Calu3 (cell line): ENCODE measurements around the gene DRD2. TPM values are rescaled to one million over a fixed set of nuclear protein-coding genes. Genes with fewer than 3 reads are reported as not detected.

Experiments used
- BruUV-seq: library from RNA; stranded (reverse); fragments of 400-500 nt; replicated peaks from 2 replicates; lab custom pipeline; 2021; lab: Mats Ljungman, UMichigan
- CTCF ChIA-PET: fragments of 300-600 bp; sonication (Branson Sonifier 250); formaldehyde crosslinking; loops from one replicate; lab custom pipeline; 2022; ENCODE audit warnings: antibody characterized with exemption; lab: Charles Lee
- DNase-seq: peaks from one replicate; pipeline ENCODE4 v3.0.0; 2022
- H3K27ac Mint-ChIP-seq: one replicate; pipeline ENCODE4 v1.8.0; 2022; ENCODE audit warnings: mixed read lengths; ENCODE audit not compliant: unreplicated experiment
- H3K27me3 Mint-ChIP-seq: one replicate; pipeline ENCODE4 v1.8.0; 2022; ENCODE audit warnings: mixed read lengths; ENCODE audit not compliant: unreplicated experiment
- H3K36me3 Mint-ChIP-seq: one replicate; pipeline ENCODE4 v1.8.0; 2022; ENCODE audit warnings: mild to moderate bottlenecking, moderate library complexity, mixed read lengths; ENCODE audit not compliant: insufficient read depth, unreplicated experiment
- H3K4me1 Mint-ChIP-seq: one replicate; pipeline ENCODE4 v1.8.0; 2022; ENCODE audit warnings: mild to moderate bottlenecking, low read depth, mixed read lengths; ENCODE audit not compliant: unreplicated experiment
- H3K4me3 Mint-ChIP-seq: one replicate; pipeline ENCODE4 v1.8.0; 2022; ENCODE audit warnings: mild to moderate bottlenecking, low read depth, moderate library complexity, mixed read lengths; ENCODE audit not compliant: unreplicated experiment
- H3K9me3 Mint-ChIP-seq: one replicate; pipeline ENCODE4 v1.8.0; 2022; ENCODE audit warnings: low read depth, mixed read lengths; ENCODE audit not compliant: unreplicated experiment
- intact Hi-C: fragments of 100-400 bp; cut with micrococcal nuclease; formaldehyde crosslinking; loops from one replicate; pipeline ENCODE4 v1.10.0; 2022; ENCODE audit not compliant: unreplicated experiment
- total RNA-seq: library from RNA; stranded (reverse); gene quantifications from 2 replicates; pipeline ENCODE4 v1.2.3, GENCODE V29; 2022
- TF ChIP-seq, protein P1 (sequence below): fragments of 200-600 bp; IDR thresholded peaks from one replicate; pipeline ENCODE4 v1.8.0; 2022; ENCODE audit warnings: antibody characterized with exemption; ENCODE audit not compliant: unreplicated experiment

Gene DRD2
- total RNA-seq, 1 experiment from 2014 or later, result 0.45 TPM

DNA sequence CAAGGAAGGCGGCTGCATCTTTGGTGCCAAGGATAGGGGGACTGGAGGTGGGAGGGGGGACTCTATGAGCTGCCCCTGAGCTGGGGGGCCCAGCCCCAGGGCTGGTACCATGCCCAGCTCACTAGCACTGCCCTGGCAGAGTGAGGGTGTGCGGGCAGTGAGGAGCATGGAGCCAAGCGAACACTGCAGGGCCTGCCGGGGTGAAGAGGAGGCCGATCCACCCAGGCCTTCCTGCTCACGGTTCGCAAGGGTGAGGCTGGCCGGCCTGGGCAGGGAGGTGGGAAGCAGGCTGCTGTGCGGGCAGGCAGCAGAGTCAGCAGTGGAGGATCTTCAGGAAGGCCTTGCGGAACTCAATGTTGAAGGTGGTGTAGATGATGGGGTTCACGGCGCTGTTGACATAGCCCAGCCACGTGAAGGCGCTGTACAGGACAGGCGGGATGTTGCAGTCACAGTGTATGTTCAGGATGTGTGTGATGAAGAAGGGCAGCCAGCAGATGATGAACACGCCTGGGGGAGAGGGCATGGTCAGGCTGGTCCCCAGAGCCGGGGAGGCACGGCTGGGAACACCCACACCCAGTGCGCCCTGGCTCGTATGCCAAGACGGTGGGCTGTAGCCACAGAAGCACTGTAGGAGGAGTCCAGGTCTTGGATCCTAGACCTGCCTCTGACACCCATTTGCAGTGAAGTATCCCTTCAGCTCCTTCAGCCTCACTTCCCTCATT is 64.6 kb downstream of the DRD2 start:
- Mint-ChIP-seq H3K36me3 (no peaks in the 10 kb centered on the region), H3K27me3 (peaks cover 35% of the 10 kb centered on the region), H3K27ac (no peak overlapping the region), H3K4me1 (no peaks in the 10 kb centered on the region), H3K4me3 (no peak overlapping the region), H3K9me3 (no peaks in the 10 kb centered on the region)
- BruUV-seq, result no TSS peak
- no peak for DNase-seq
- TF ChIP-seq, protein P1, sequence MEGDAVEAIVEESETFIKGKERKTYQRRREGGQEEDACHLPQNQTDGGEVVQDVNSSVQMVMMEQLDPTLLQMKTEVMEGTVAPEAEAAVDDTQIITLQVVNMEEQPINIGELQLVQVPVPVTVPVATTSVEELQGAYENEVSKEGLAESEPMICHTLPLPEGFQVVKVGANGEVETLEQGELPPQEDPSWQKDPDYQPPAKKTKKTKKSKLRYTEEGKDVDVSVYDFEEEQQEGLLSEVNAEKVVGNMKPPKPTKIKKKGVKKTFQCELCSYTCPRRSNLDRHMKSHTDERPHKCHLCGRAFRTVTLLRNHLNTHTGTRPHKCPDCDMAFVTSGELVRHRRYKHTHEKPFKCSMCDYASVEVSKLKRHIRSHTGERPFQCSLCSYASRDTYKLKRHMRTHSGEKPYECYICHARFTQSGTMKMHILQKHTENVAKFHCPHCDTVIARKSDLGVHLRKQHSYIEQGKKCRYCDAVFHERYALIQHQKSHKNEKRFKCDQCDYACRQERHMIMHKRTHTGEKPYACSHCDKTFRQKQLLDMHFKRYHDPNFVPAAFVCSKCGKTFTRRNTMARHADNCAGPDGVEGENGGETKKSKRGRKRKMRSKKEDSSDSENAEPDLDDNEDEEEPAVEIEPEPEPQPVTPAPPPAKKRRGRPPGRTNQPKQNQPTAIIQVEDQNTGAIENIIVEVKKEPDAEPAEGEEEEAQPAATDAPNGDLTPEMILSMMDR, result no peak
- CTCF ChIA-PET, result no interaction called here
- intact Hi-C loops, result no loop called here

DNA sequence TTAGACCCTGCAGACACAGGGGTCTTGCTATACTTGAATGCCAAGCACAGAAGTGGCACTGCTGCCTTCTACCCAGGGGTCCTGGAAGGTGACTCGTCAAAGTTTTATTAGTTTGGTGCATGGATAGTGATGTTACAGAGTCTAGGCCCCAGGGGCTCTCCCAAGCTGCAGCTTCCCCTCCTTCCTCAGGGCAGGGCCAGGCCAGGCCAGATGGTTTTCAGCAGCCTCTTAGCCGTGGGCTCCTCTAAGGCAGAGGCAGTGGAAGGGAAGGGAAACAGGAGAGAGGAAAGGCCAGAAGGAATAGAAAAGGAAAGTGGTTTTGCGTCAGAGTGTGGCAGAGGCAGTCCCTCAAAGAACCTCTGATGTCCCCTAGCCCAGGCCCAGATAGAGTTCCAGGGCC is 65.7 kb downstream of the DRD2 start:
- H3K4me1 Mint-ChIP-seq, result no peaks in the 10 kb centered on the region
- H3K36me3 Mint-ChIP-seq, result no peaks in the 10 kb centered on the region
- no peak overlapping the region for H3K27ac Mint-ChIP-seq
- no TSS peak for BruUV-seq
- intact Hi-C loops, result no loop called here
- H3K4me3 Mint-ChIP-seq, result no peak overlapping the region
- no peak for DNase-seq
- H3K27me3 Mint-ChIP-seq, result peaks cover 35% of the 10 kb centered on the region
- CTCF ChIA-PET, result no interaction called here
- no peaks in the 10 kb centered on the region for H3K9me3 Mint-ChIP-seq
- TF ChIP-seq, protein P1, result no peak

DNA sequence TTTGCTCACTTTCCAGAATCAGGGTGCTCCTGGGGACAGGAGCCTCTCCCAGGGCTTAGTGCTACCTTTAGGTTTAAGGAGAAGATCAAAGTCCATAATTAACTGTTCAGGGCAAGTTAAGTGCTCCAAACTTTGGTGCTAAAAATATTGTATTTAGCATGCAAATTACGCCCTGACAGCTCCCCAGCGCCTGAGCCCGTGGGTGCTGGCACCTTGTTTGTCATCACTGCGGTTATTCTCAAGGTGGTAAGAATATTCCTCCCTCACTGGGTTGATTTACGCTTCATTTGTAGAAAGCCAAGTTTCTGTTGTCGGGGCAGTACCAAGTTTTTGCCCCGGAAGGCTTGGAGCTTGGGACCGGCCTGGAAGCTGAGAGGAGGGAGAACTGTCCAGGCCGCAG is 66.3 kb downstream of the DRD2 start:
- Mint-ChIP-seq H3K9me3 (no peaks in the 10 kb centered on the region), H3K4me1 (no peaks in the 10 kb centered on the region), H3K27me3 (peaks cover 38% of the 10 kb centered on the region), H3K36me3 (no peaks in the 10 kb centered on the region), H3K27ac (no peak overlapping the region), H3K4me3 (no peak overlapping the region)
- DNase-seq, result no peak
- no TSS peak for BruUV-seq
- CTCF ChIA-PET, result no interaction called here
- TF ChIP-seq, protein P1, result no peak
- intact Hi-C loops, result no loop called here

- H3K4me1 Mint-ChIP-seq, result no peaks in the 10 kb centered on the region
- H3K9me3 Mint-ChIP-seq, result no peaks in the 10 kb centered on the region
- H3K36me3 Mint-ChIP-seq, result no peaks in the 10 kb centered on the region
- intact Hi-C loops, result no loop called here
- no peak overlapping the region for H3K27ac Mint-ChIP-seq
- no TSS peak for BruUV-seq
- no peak for DNase-seq
- no peak overlapping the region for H3K4me3 Mint-ChIP-seq
- TF ChIP-seq, protein P1, result no peak
- CTCF ChIA-PET, result no interaction called here
- peaks cover 44% of the 10 kb centered on the region for H3K27me3 Mint-ChIP-seq
These were observed 67.0 kb downstream of the DRD2 start for GRCh38 chr11:113408206-113408605.
